T-helper 17 cell (primary cell): Measurements from ENCODE around the gene FADS2. TPM values are rescaled to one million over a fixed set of nuclear protein-coding genes. Genes with fewer than 3 reads are reported as not detected.
"Not testable (repeated sequence)": the region's sequence is repeated elsewhere in the genome, so short reads cannot be mapped to it uniquely, and the experiment has no call there.

Experiments
- ATAC-seq: fragments of 150-1000 bp; cut with Tn5 transposase; 2 replicates; pipeline ENCODE4 v1.10.0; 2021; ENCODE audit warnings: mild to moderate bottlenecking, moderate library complexity
- DNase-seq, 3 donors: peaks; one replicate each; pipeline versions ENCODE4 v3.0.0 to v3.0.0-alpha.2; 2020 to 2021
- H3K9me3 ChIP-seq: one replicate; pipeline ENCODE4 v1.7.0; 2013; ENCODE audit warnings: low read length, mild to moderate bottlenecking; ENCODE audit not compliant: control insufficient read depth, poor library complexity, severe bottlenecking
- H3K27ac Mint-ChIP-seq: one replicate; pipeline ENCODE4 v1.8.0; 2022; ENCODE audit warnings: mild to moderate bottlenecking, moderate library complexity, mixed read lengths
- H3K27me3 Mint-ChIP-seq: one replicate; pipeline ENCODE4 v1.8.0; 2022; ENCODE audit warnings: mixed read lengths
- H3K36me3 Mint-ChIP-seq: one replicate; pipeline ENCODE4 v1.8.0; 2022; ENCODE audit warnings: low read depth, mixed read lengths
- H3K4me1 Mint-ChIP-seq: one replicate; pipeline ENCODE4 v1.8.0; 2022; ENCODE audit warnings: mild to moderate bottlenecking, mixed read lengths
- H3K4me3 Mint-ChIP-seq: one replicate; pipeline ENCODE4 v1.8.0; 2022; ENCODE audit warnings: mild to moderate bottlenecking, moderate library complexity, mixed read lengths
- total RNA-seq, 4 donors: library from RNA in 2 of 4; stranded (reverse) in 2 of 4; gene quantifications; one replicate each; pipeline ENCODE4 v1.2.3 and lab custom pipeline; 2022 to 2026

The FADS2 gene
- total RNA-seq, 2 donors from 2014 or later: 5.2 to 15.7 TPM

- no peak overlapping the region for H3K4me3 Mint-ChIP-seq
- no peak overlapping the region for H3K27ac Mint-ChIP-seq
- no peaks in the 10 kb centered on the region for H3K4me1 Mint-ChIP-seq
- H3K36me3 Mint-ChIP-seq: no peaks in the 10 kb centered on the region
- H3K9me3 ChIP-seq: no peaks in the 10 kb centered on the region
- DNase-seq: no peak
- H3K27me3 Mint-ChIP-seq: no peaks in the 10 kb centered on the region
- ATAC-seq: no peak
Observed at GRCh38 chr11:61879152-61879551, 51.1 kb downstream of the FADS2 start.

GRCh38 chr11:61880031-61880430 lies 51.9 kb downstream of the FADS2 start:
- ATAC-seq (peak; percentile 27), DNase-seq (no peak)
- Mint-ChIP-seq H3K4me1 (no peaks in the 10 kb centered on the region), H3K27me3 (no peaks in the 10 kb centered on the region), H3K36me3 (no peaks in the 10 kb centered on the region), H3K27ac (no peak overlapping the region), H3K4me3 (no peak overlapping the region)
- no peaks in the 10 kb centered on the region for H3K9me3 ChIP-seq

GRCh38 chr11:61880454-61880853 lies 52.4 kb downstream of the FADS2 start:
- no peak overlapping the region for H3K27ac Mint-ChIP-seq

GRCh38 chr11:61881397-61881796 lies 53.3 kb downstream of the FADS2 start:
- no peak for DNase-seq
- Mint-ChIP-seq H3K4me3 (no peak overlapping the region), H3K36me3 (no peaks in the 10 kb centered on the region), H3K27me3 (no peaks in the 10 kb centered on the region), H3K27ac (no peak overlapping the region), H3K4me1 (no peaks in the 10 kb centered on the region)
- ATAC-seq: no peak
- H3K9me3 ChIP-seq: no peaks in the 10 kb centered on the region

More at GRCh38 chr11:61880454-61880853, 52.4 kb downstream of the FADS2 start:
- Mint-ChIP-seq H3K27me3 (no peaks in the 10 kb centered on the region), H3K4me1 (no peaks in the 10 kb centered on the region), H3K4me3 (peak overlapping the region; percentile 25), H3K36me3 (no peaks in the 10 kb centered on the region)
- no peak for DNase-seq
- no peaks in the 10 kb centered on the region for H3K9me3 ChIP-seq
- peak; percentile 12 for ATAC-seq

- not testable (repeated sequence) for H3K27ac Mint-ChIP-seq, H3K27me3 Mint-ChIP-seq
Observed at GRCh38 chr11:61882267-61882666, 54.2 kb downstream of the FADS2 start.

GRCh38 chr11:61882879-61883278 lies 54.8 kb downstream of the FADS2 start:
- Mint-ChIP-seq H3K27me3 (no peaks in the 10 kb centered on the region), H3K36me3 (no peaks in the 10 kb centered on the region), H3K4me1 (peaks cover 2% of the 10 kb centered on the region), H3K27ac (no peak overlapping the region), H3K4me3 (peak overlapping the region; percentile 7)
- DNase-seq (no peak), ATAC-seq (no peak)
- no peaks in the 10 kb centered on the region for H3K9me3 ChIP-seq

More at GRCh38 chr11:61882267-61882666, 54.2 kb downstream of the FADS2 start:
- not testable (repeated sequence) for H3K36me3 Mint-ChIP-seq, H3K4me1 Mint-ChIP-seq, DNase-seq, H3K9me3 ChIP-seq, ATAC-seq, H3K4me3 Mint-ChIP-seq

GRCh38 chr11:61883327-61883726 lies 55.2 kb downstream of the FADS2 start:
- ATAC-seq (no peak), DNase-seq (no peak)
- no peaks in the 10 kb centered on the region for H3K9me3 ChIP-seq
- H3K4me3 Mint-ChIP-seq: peak overlapping the region; percentile 7
- H3K36me3 Mint-ChIP-seq: no peaks in the 10 kb centered on the region
- H3K4me1 Mint-ChIP-seq: peaks cover 2% of the 10 kb centered on the region
- H3K27ac Mint-ChIP-seq: no peak overlapping the region
- H3K27me3 Mint-ChIP-seq: no peaks in the 10 kb centered on the region

- H3K4me1 Mint-ChIP-seq: peaks cover 2% of the 10 kb centered on the region
- no peaks in the 10 kb centered on the region for H3K27me3 Mint-ChIP-seq
- no peak overlapping the region for H3K27ac Mint-ChIP-seq
- ATAC-seq (no peak), DNase-seq (no peak)
- no peaks in the 10 kb centered on the region for H3K36me3 Mint-ChIP-seq
- H3K4me3 Mint-ChIP-seq: no peak overlapping the region
- no peaks in the 10 kb centered on the region for H3K9me3 ChIP-seq
Observed at GRCh38 chr11:61883947-61884346, 55.8 kb downstream of the FADS2 start.

- Mint-ChIP-seq H3K27ac (no peak overlapping the region), H3K4me3 (no peak overlapping the region), H3K36me3 (no peaks in the 10 kb centered on the region), H3K4me1 (peaks cover 2% of the 10 kb centered on the region), H3K27me3 (no peaks in the 10 kb centered on the region)
- DNase-seq (no peak), ATAC-seq (no peak)
- H3K9me3 ChIP-seq: no peaks in the 10 kb centered on the region
Observed at GRCh38 chr11:61885166-61885778, 57.2 kb downstream of the FADS2 start.

- no peak for DNase-seq
- peaks cover 4% of the 10 kb centered on the region for H3K4me1 Mint-ChIP-seq
- H3K9me3 ChIP-seq: no peaks in the 10 kb centered on the region
- no peaks in the 10 kb centered on the region for H3K27me3 Mint-ChIP-seq
- no peak for ATAC-seq
- H3K27ac Mint-ChIP-seq: no peak overlapping the region
- H3K4me3 Mint-ChIP-seq: no peak overlapping the region
- no peaks in the 10 kb centered on the region for H3K36me3 Mint-ChIP-seq
Observed at GRCh38 chr11:61885784-61886580, 57.9 kb downstream of the FADS2 start.

GRCh38 chr11:61886643-61887042 lies 58.5 kb downstream of the FADS2 start:
- Mint-ChIP-seq H3K27ac (no peak overlapping the region), H3K4me3 (no peak overlapping the region), H3K27me3 (no peaks in the 10 kb centered on the region), H3K36me3 (no peaks in the 10 kb centered on the region), H3K4me1 (peaks cover 4% of the 10 kb centered on the region)
- H3K9me3 ChIP-seq: no peaks in the 10 kb centered on the region
- DNase-seq (no peak), ATAC-seq (no peak)

GRCh38 chr11:61887839-61888494 lies 59.9 kb downstream of the FADS2 start:
- no peak for DNase-seq
- H3K9me3 ChIP-seq: no peaks in the 10 kb centered on the region
- no peak overlapping the region for H3K27ac Mint-ChIP-seq
- H3K27me3 Mint-ChIP-seq: no peaks in the 10 kb centered on the region
- H3K4me3 Mint-ChIP-seq: no peak overlapping the region
- H3K4me1 Mint-ChIP-seq: peaks cover 4% of the 10 kb centered on the region
- no peaks in the 10 kb centered on the region for H3K36me3 Mint-ChIP-seq
- no peak for ATAC-seq

- no peaks in the 10 kb centered on the region for H3K9me3 ChIP-seq
- no peak overlapping the region for H3K4me3 Mint-ChIP-seq
Observed at GRCh38 chr11:61888590-61888989, 60.5 kb downstream of the FADS2 start.

More at GRCh38 chr11:61888590-61888989, 60.5 kb downstream of the FADS2 start:
- Mint-ChIP-seq H3K4me1 (peaks cover 4% of the 10 kb centered on the region), H3K27me3 (no peaks in the 10 kb centered on the region), H3K36me3 (no peaks in the 10 kb centered on the region), H3K27ac (no peak overlapping the region)
- ATAC-seq (no peak), DNase-seq (no peak)
